ENCODE results near the gene PRKN.

GRCh38 chr6:161522276-161522675, 1205.3 kb downstream of the PRKN start:
- TF ChIP-seq CTCF (IDR thresholded peaks at IDR 0.05; ENCODE audit: poor library complexity) = no peak
- TF ChIP-seq EZH2 (IDR thresholded peaks at IDR 0.05; ENCODE audit: borderline replicate concordance) = no peak
